ENCODE results near the gene VSIG10.

- TF ChIP-seq POLR2A (IDR thresholded peaks at IDR 0.05): no peak
- no peak for TF ChIP-seq CTCF (IDR thresholded peaks at IDR 0.05)
Measured at GRCh38 chr12:118015944-118016343, 87.9 kb downstream of the VSIG10 start.
